CD4-positive, alpha-beta T cell (primary cell): ENCODE results near the gene CROCC2. TPM values are rescaled to one million over a fixed set of nuclear protein-coding genes. Genes with fewer than 3 reads are reported as not detected.
A peak's percentile ranks its signal among the peaks of the same experiment; 100 is the strongest.

Experiments
- ATAC-seq: fragments of 200-7000 bp; cut with Tn5 transposase; one replicate; pipeline ENCODE4 v1.10.0; 2022; ENCODE audit warnings: mild to moderate bottlenecking; ENCODE audit not compliant: poor library complexity
- CTCF ChIA-PET: fragments of 350-600 bp; sonication (Branson Sonifier 250); formaldehyde crosslinking; loops from one replicate; lab custom pipeline; 2021; ENCODE audit warnings: antibody characterized with exemption, inconsistent platforms; lab: Charles Lee
- POLR2A ChIA-PET: fragments of 350-600 bp; sonication (Branson Sonifier 250); formaldehyde crosslinking; loops from one replicate; lab custom pipeline; 2021; ENCODE audit warnings: antibody characterized with exemption, inconsistent platforms; lab: Charles Lee
- DNase-seq, 14 experiments: peaks; one replicate each; pipeline ENCODE4 v3.0.0-alpha.2; 2013 to 2020; ENCODE audit warnings: mixed read lengths in 2 of 14
- H3K27ac ChIP-seq, 2 donors: one replicate each; pipeline versions ENCODE4 v1.5.1 to v1.7.0; 2013; ENCODE audit warnings: low read length in 2 of 2, low read depth in 1 of 2, mild to moderate bottlenecking in 1 of 2
- H3K27me3 ChIP-seq, 2 experiments: 1 replicate in 1 of 2; 2 replicates in 1 of 2; pipeline versions ENCODE4 v1.6.1 to v1.7.0; 2013; ENCODE audit warnings: low read length in 2 of 2, control low read depth in 1 of 2, mild to moderate bottlenecking in 1 of 2, moderate library complexity in 1 of 2; ENCODE audit not compliant: insufficient read depth in 2 of 2, control insufficient read depth in 1 of 2
- H3K36me3 ChIP-seq: one replicate; pipeline ENCODE4 v1.6.1; 2013; ENCODE audit warnings: low read length, control low read depth; ENCODE audit not compliant: insufficient read depth
- H3K4me1 ChIP-seq: one replicate; pipeline ENCODE4 v1.6.1; 2013; ENCODE audit warnings: low read length, control low read depth; ENCODE audit not compliant: insufficient read depth
- H3K4me3 ChIP-seq: one replicate; pipeline ENCODE4 v1.5.1; 2013; ENCODE audit warnings: mild to moderate bottlenecking, low read length, moderate library complexity
- H3K9me3 ChIP-seq, 2 experiments: 1 replicate in 1 of 2; 2 replicates in 1 of 2; pipeline versions ENCODE4 v1.6.1 to v1.7.0; 2013; ENCODE audit warnings: low read length in 2 of 2, mild to moderate bottlenecking in 2 of 2, control low read depth in 1 of 2, moderate library complexity in 1 of 2; ENCODE audit not compliant: control insufficient read depth in 1 of 2, insufficient read depth in 1 of 2
- H3K27ac Mint-ChIP-seq: one replicate; pipeline ENCODE4 v1.8.0; 2020; ENCODE audit warnings: mixed read lengths
- H3K27me3 Mint-ChIP-seq: one replicate; pipeline ENCODE4 v1.8.0; 2021; ENCODE audit warnings: mixed read lengths
- H3K36me3 Mint-ChIP-seq: one replicate; pipeline ENCODE4 v1.8.0; 2021; ENCODE audit warnings: low read depth, mixed read lengths
- H3K4me1 Mint-ChIP-seq: one replicate; pipeline ENCODE4 v1.8.0; 2021; ENCODE audit warnings: low read depth, mixed read lengths
- H3K4me3 Mint-ChIP-seq: one replicate; pipeline ENCODE4 v1.8.0; 2020; ENCODE audit warnings: mild to moderate bottlenecking, mixed read lengths
- H3K9me3 Mint-ChIP-seq: one replicate; pipeline ENCODE4 v1.8.0; 2020; ENCODE audit warnings: mixed read lengths
- CTCF ChIP-seq: fragments of 200-600 bp; IDR thresholded peaks from one replicate; pipeline ENCODE4 v1.8.0; 2022; ENCODE audit warnings: antibody characterized with exemption, mild to moderate bottlenecking
- intact Hi-C, 2 experiments: fragments of 100-400 bp; cut with DNase I in 1 of 2; cut with micrococcal nuclease in 1 of 2; formaldehyde crosslinking; loops; one replicate each; pipeline versions ENCODE4 v1.15.1 to v1.9.0; 2023 to 2025; cut with DNase I, micrococcal nuclease
- total RNA-seq, 174 experiments: library from RNA in 2 of 174; stranded (reverse) in 2 of 174; gene quantifications; one replicate each; pipeline ENCODE4 v1.2.3 and lab custom pipeline; 2021 to 2026

Gene CROCC2
- total RNA-seq, 2 experiments from 2014 or later, result not detected

- Mint-ChIP-seq H3K27me3 (peaks cover 5% of the 10 kb centered on the region), H3K4me3 (no peak overlapping the region), H3K9me3 (no peaks in the 10 kb centered on the region), H3K27ac (no peak overlapping the region), H3K4me1 (no peaks in the 10 kb centered on the region), H3K36me3 (no peaks in the 10 kb centered on the region)
- H3K4me1 ChIP-seq, result no peaks in the 10 kb centered on the region
- H3K4me3 ChIP-seq, result no peak overlapping the region
- no peak for TF ChIP-seq CTCF
- ChIA-PET POLR2A (no interaction called here), CTCF (no interaction called here)
- H3K27ac ChIP-seq, result no peak overlapping the region
- DNase-seq, result peak in 1 of 14 experiments; percentile 4
- no peaks in the 10 kb centered on the region for H3K9me3 ChIP-seq
- intact Hi-C loops, result no loop called here
- no peaks in the 10 kb centered on the region for H3K36me3 ChIP-seq
- peaks cover 0 to 4% of the 10 kb centered on the region in 2 experiments for H3K27me3 ChIP-seq
- no peak for ATAC-seq
Measured at GRCh38 chr2:240957656-240958365, 51.7 kb downstream of the CROCC2 start.

GRCh38 chr2:240958366-240959213, 52.5 kb downstream of the CROCC2 start:
- TF ChIP-seq CTCF, result no peak
- intact Hi-C loops, result no loop called here
- Histone ChIP-seq H3K4me3 (no peak overlapping the region), H3K9me3 (no peaks in the 10 kb centered on the region), H3K36me3 (no peaks in the 10 kb centered on the region), H3K27me3 (peaks cover 0 to 4% of the 10 kb centered on the region in 2 experiments), H3K27ac (no peak overlapping the region), H3K4me1 (no peaks in the 10 kb centered on the region)
- ATAC-seq (no peak), DNase-seq (peak in 1 of 14 experiments; percentile 7)
- H3K27me3 Mint-ChIP-seq, result peaks cover 5% of the 10 kb centered on the region
- no peak overlapping the region for H3K27ac Mint-ChIP-seq
- CTCF ChIA-PET, result no interaction called here
- H3K9me3 Mint-ChIP-seq, result no peaks in the 10 kb centered on the region
- no peaks in the 10 kb centered on the region for H3K36me3 Mint-ChIP-seq
- H3K4me3 Mint-ChIP-seq, result no peak overlapping the region
- POLR2A ChIA-PET, result no interaction called here
- H3K4me1 Mint-ChIP-seq, result no peaks in the 10 kb centered on the region

- peaks cover 0 to 4% of the 10 kb centered on the region in 2 experiments for H3K27me3 ChIP-seq
- CTCF ChIA-PET, result no interaction called here
- Mint-ChIP-seq H3K9me3 (no peaks in the 10 kb centered on the region), H3K27ac (no peak overlapping the region), H3K4me1 (no peaks in the 10 kb centered on the region), H3K4me3 (no peak overlapping the region), H3K27me3 (peaks cover 5% of the 10 kb centered on the region), H3K36me3 (no peaks in the 10 kb centered on the region)
- H3K27ac ChIP-seq, result no peak overlapping the region
- no peaks in the 10 kb centered on the region for H3K36me3 ChIP-seq
- intact Hi-C loops, result no loop called here
- POLR2A ChIA-PET, result no interaction called here
- H3K4me1 ChIP-seq, result no peaks in the 10 kb centered on the region
- H3K9me3 ChIP-seq, result no peaks in the 10 kb centered on the region
- TF ChIP-seq CTCF, result no peak
- no peak for ATAC-seq
- DNase-seq, result peak in 1 of 14 experiments; percentile 10
- H3K4me3 ChIP-seq, result no peak overlapping the region
Measured at GRCh38 chr2:240959214-240959940, 53.2 kb downstream of the CROCC2 start.
